IMR-90 (cell line): Measurements from ENCODE around the gene MAPK11. TPM values are rescaled to one million over a fixed set of nuclear protein-coding genes. Genes with fewer than 3 reads are reported as not detected.
A peak's percentile ranks its signal among the peaks of the same experiment; 100 is the strongest.

Experiments used
- ATAC-seq: fragments of 200-7000 bp; cut with Tn5 transposase; 2 replicates; pipeline ENCODE4 v1.9.1; 2020; ENCODE audit warnings: low read depth, mild to moderate bottlenecking, moderate library complexity
- BruUV-seq: library from RNA; stranded (reverse); fragments of 400-500 nt; replicated peaks from 2 replicates; lab custom pipeline; 2021; lab: Mats Ljungman, UMichigan
- CTCF ChIA-PET: fragments of 300-600 bp; formaldehyde crosslinking; extraction: SDS; loops from one replicate; lab custom pipeline; 2021; ENCODE audit warnings: antibody characterized with exemption; lab: Yijun Ruan, JAX
- POLR2A ChIA-PET: fragments of 300-600 bp; sonication (Branson Sonifier 250); formaldehyde crosslinking; loops from one replicate; lab custom pipeline; 2022; ENCODE audit warnings: antibody characterized with exemption; ENCODE audit not compliant: unreplicated experiment; lab: Charles Lee
- DNase-seq: peaks from one replicate; pipeline ENCODE4 v3.0.0; 2013
- H2AFZ ChIP-seq: replicated peaks from 2 replicates; pipeline ENCODE3; 2013; ENCODE audit warnings: low read length, mild to moderate bottlenecking; ENCODE audit not compliant: poor library complexity
- H2AK5ac ChIP-seq: 2 replicates; pipeline ENCODE4 v1.6.1; 2013; ENCODE audit warnings: low read depth, low read length, inconsistent platforms
- H2AK9ac ChIP-seq: replicated peaks from 2 replicates; pipeline ENCODE3; 2013; ENCODE audit warnings: mild to moderate bottlenecking, low read depth, low read length, moderate library complexity; ENCODE audit not compliant: poor library complexity
- H2BK120ac ChIP-seq: 2 replicates; pipeline ENCODE4 v1.6.1; 2013; ENCODE audit warnings: low read depth, low read length, inconsistent platforms
- H2BK15ac ChIP-seq: 3 replicates; pipeline ENCODE4 v1.6.1; 2013; ENCODE audit warnings: low read depth, low read length, inconsistent platforms
- H2BK20ac ChIP-seq: 2 replicates; pipeline ENCODE4 v1.6.1; 2013; ENCODE audit warnings: low read depth, mild to moderate bottlenecking, inconsistent platforms, low read length, moderate library complexity
- H2BK5ac ChIP-seq: 2 replicates; pipeline ENCODE4 v1.6.1; 2013; ENCODE audit warnings: mild to moderate bottlenecking, low read depth, low read length, inconsistent platforms; ENCODE audit not compliant: poor library complexity, severe bottlenecking
- H3K14ac ChIP-seq: replicated peaks from 2 replicates; pipeline ENCODE4 v1.6.1; 2013; ENCODE audit warnings: low read depth, low read length, inconsistent platforms
- H3K18ac ChIP-seq: 2 replicates; pipeline ENCODE4 v1.6.1; 2013; ENCODE audit warnings: low read depth, low read length, control low read depth
- H3K23ac ChIP-seq: 2 replicates; pipeline ENCODE4 v1.6.1; 2013; ENCODE audit warnings: low read depth, low read length, inconsistent platforms
- H3K27ac ChIP-seq: 2 replicates; pipeline ENCODE4 v1.5.1; 2013; ENCODE audit warnings: mild to moderate bottlenecking, control low read depth, low read length; ENCODE audit not compliant: insufficient read depth
- H3K27me3 ChIP-seq: 2 replicates; pipeline ENCODE4 v1.6.1; 2013; ENCODE audit warnings: low read length; ENCODE audit not compliant: control insufficient read depth, insufficient read depth
- H3K36me3 ChIP-seq: 2 replicates; pipeline ENCODE4 v1.6.1; 2013; ENCODE audit warnings: low read length, mixed read lengths; ENCODE audit not compliant: control insufficient read depth, insufficient read depth
- H3K4ac ChIP-seq: 2 replicates; pipeline ENCODE4 v1.6.1; 2013; ENCODE audit warnings: low read depth, low read length, inconsistent platforms
- H3K4me1 ChIP-seq: 2 replicates; pipeline ENCODE4 v1.6.1; 2013; ENCODE audit warnings: low read length, mixed read lengths; ENCODE audit not compliant: control insufficient read depth, insufficient read depth
- H3K4me2 ChIP-seq: 2 replicates; pipeline ENCODE4 v1.6.1; 2013; ENCODE audit warnings: low read depth, mild to moderate bottlenecking, control low read depth, low read length, moderate library complexity
- H3K4me3 ChIP-seq: 2 replicates; pipeline ENCODE4 v1.5.1; 2013; ENCODE audit warnings: low read depth, mild to moderate bottlenecking, control low read depth, low read length, moderate library complexity; ENCODE audit not compliant: insufficient read depth
- H3K56ac ChIP-seq: 2 replicates; pipeline ENCODE4 v1.6.1; 2013; ENCODE audit warnings: low read length, inconsistent platforms; ENCODE audit not compliant: insufficient read depth; ENCODE audit errors: extremely low read depth
- H3K79me1 ChIP-seq, 2 experiments: 2 replicates each; pipeline ENCODE4 v1.6.1; 2013; ENCODE audit warnings: low read length in 2 of 2, inconsistent platforms in 1 of 2, low read depth in 1 of 2
- H3K9ac ChIP-seq: 2 replicates; pipeline ENCODE4 v1.6.1; 2013; ENCODE audit warnings: low read depth, low read length, control low read depth
- H3K9me1 ChIP-seq: 2 replicates; pipeline ENCODE4 v1.6.1; 2013; ENCODE audit warnings: low read length, inconsistent platforms; ENCODE audit not compliant: insufficient read depth
- H3K9me3 ChIP-seq: 2 replicates; pipeline ENCODE4 v1.6.1; 2013; ENCODE audit warnings: low read length; ENCODE audit not compliant: control insufficient read depth, insufficient read depth
- H4K20me1 ChIP-seq: 2 replicates; pipeline ENCODE4 v1.6.1; 2013; ENCODE audit warnings: low read length, inconsistent platforms; ENCODE audit not compliant: insufficient read depth
- H4K5ac ChIP-seq: 2 replicates; pipeline ENCODE4 v1.6.1; 2013; ENCODE audit warnings: mild to moderate bottlenecking, low read depth, low read length, control low read depth
- H4K8ac ChIP-seq, 2 experiments: 2 replicates each; pipeline ENCODE4 v1.6.1; 2013; ENCODE audit warnings: low read depth in 2 of 2, low read length in 2 of 2, control low read depth in 1 of 2, inconsistent platforms in 1 of 2
- H4K91ac ChIP-seq: 2 replicates; pipeline ENCODE4 v1.6.1; 2013; ENCODE audit warnings: low read depth, low read length, inconsistent platforms; ENCODE audit not compliant: insufficient read depth
- BHLHE40 ChIP-seq: fragments of 150-350 bp; IDR thresholded peaks from 2 replicates; pipeline ENCODE4 v1.6.1; 2016; ENCODE audit warnings: mild to moderate bottlenecking, low read depth, low read length
- MXI1 ChIP-seq: IDR thresholded peaks from 2 replicates; pipeline ENCODE4 v1.6.1; 2012; ENCODE audit warnings: low read depth, mild to moderate bottlenecking, low read length, moderate library complexity, borderline replicate concordance
- NFE2L2 ChIP-seq: fragments of 150-350 bp; IDR thresholded peaks from 2 replicates; pipeline ENCODE4 v1.6.1; 2016; ENCODE audit warnings: low read depth, mild to moderate bottlenecking, low read length
- SMC3 ChIP-seq: fragments of 150-350 bp; IDR thresholded peaks from 2 replicates; pipeline ENCODE4 v1.6.1; 2016; ENCODE audit warnings: low read depth, mild to moderate bottlenecking, antibody characterized with exemption, low read length, moderate library complexity
- WGBS, 2 experiments: methylation state at CpG; one replicate each; pipeline versions ENCODE4 v1.1.5 to v1.1.7; 2013; ENCODE audit warnings: missing lambda C conversion rate in 2 of 2; ENCODE audit not compliant: insufficient read length in 1 of 2; ENCODE audit errors: extremely low coverage in 2 of 2; 5-methylcytosine and 5-hydroxymethylcytosine counted together
- dilution Hi-C: fragments of 300-500 bp; cut with HindIII; formaldehyde crosslinking; loops from one replicate; pipeline ENCODE4 v1.14.3; 2018; ENCODE audit warnings: low sequenced_read_pairs; ENCODE audit not compliant: unreplicated experiment
- in situ Hi-C: fragments of 300-500 bp; cut with MboI; formaldehyde crosslinking; loops from 3 replicates; pipeline ENCODE4 v1.14.3; 2019; ENCODE audit warnings: low sequenced_read_pairs, inconsistent platforms, mixed read lengths
- intact Hi-C: fragments of 100-400 bp; cut with micrococcal nuclease; formaldehyde crosslinking; loops from 2 replicates; pipeline ENCODE4 v1.10.0; 2022
- polyA plus RNA-seq, 3 experiments: library from polyadenylated mRNA; depleted of rRNA; stranded (reverse); fragments of >200 nt; gene quantifications; 2 replicates each; pipeline ENCODE4 v1.2.3, GENCODE V29; 2012; ENCODE audit warnings: low replicate concordance in 1 of 3
- total RNA-seq: library from RNA; depleted of rRNA; stranded (reverse); fragments of >200 nt; gene quantifications from 2 replicates; pipeline ENCODE4 v1.2.3, GENCODE V29; 2012
- TF ChIP-seq, protein P1 (sequence below): fragments of 150-350 bp; IDR thresholded peaks from 2 replicates; pipeline ENCODE4 v1.6.1; 2017; ENCODE audit warnings: mild to moderate bottlenecking, antibody characterized with exemption, low read length, low read depth

Gene MAPK11
- total and polyA plus RNA-seq, 2 of the 4 experiments (the other 2 are of a cell fraction), result 8.1 to 14.4 TPM

DNA sequence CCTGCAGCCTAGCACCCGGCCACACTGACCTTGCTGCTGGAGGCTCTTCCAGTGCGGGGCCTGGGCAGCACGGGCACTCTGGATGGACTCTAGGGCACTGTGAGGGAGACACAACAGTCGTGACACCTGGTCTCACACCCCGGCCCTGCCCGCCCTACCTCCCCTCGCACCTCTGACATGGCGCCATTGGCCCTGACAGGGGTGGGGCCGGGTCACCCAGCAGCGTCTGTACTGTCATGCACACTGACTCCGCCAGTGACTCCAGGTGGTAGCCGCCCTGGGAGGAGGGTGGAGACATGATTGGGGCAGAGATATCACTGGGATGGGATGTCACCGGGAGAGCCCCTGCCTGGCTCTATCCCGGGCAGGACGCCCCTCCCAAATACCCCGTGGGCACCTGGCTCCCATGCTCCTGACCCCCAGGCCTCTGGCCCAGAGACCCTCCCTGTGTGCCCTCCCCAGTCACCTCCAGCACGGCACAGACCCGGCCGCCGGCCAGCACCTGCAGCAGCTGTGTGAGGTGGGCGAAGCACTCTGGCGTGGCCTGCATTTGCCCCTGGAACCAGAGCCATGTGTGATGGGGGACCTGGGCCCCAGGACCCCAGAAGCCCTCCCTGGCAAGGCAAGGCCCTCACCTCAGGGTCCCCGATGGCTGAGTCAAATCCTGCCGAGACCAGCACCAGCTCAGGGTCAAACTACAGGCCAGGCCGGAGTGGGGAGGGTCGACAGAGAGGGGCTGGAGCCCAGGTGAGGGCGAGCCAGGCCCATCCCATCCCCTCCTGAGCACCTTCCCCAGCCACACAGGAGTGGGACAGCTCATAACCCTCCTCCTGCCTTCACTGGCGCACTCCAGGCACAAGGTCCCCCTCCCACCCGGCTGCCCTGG is 21.7 kb downstream of the MAPK11 start:
- H4K8ac ChIP-seq, result no peak overlapping the region
- POLR2A ChIA-PET, result no interaction called here
- no peak overlapping the region for H2AK5ac ChIP-seq
- H3K27ac ChIP-seq, result no peak overlapping the region
- no peak overlapping the region for H3K23ac ChIP-seq
- peak overlapping the region; percentile 34 for H2AFZ ChIP-seq
- no peak overlapping the region for H4K91ac ChIP-seq
- no peak overlapping the region for H3K14ac ChIP-seq
- 0 out of 2 replicates have a peak, but pooled peaks cover 3% of the 10 kb centered on the region for H3K9me1 ChIP-seq
- H3K18ac ChIP-seq, result no peak overlapping the region
- H4K5ac ChIP-seq, result no peak overlapping the region
- H4K20me1 ChIP-seq, result peaks cover 29% of the 10 kb centered on the region
- no peak overlapping the region for H2BK15ac ChIP-seq
- no peak overlapping the region for H2BK120ac ChIP-seq
- dilution Hi-C loops, result no loop called here
- H2BK20ac ChIP-seq, result no peak overlapping the region
- no peaks in the 10 kb centered on the region for H3K9me3 ChIP-seq
- no peak overlapping the region for H3K4me2 ChIP-seq
- no peak overlapping the region for H3K9ac ChIP-seq
- intact Hi-C loops, result no loop called here
- H3K4ac ChIP-seq, result no peak overlapping the region
- CTCF ChIA-PET, result interaction anchor here (0.5 kb wide), 1 partner anchor 10 kb away, joined by 4 read pairs; no protein-coding TSS in a partner anchor
- DNase-seq (no peak), ATAC-seq (no peak)
- no TSS peak for BruUV-seq
- no peak overlapping the region for H2AK9ac ChIP-seq
- WGBS, 2 experiments, result no CpG with 5 or more reads among the region's 29 CpGs
- H3K36me3 ChIP-seq, result peaks cover 24% of the 10 kb centered on the region
- in situ Hi-C loops, result no loop called here
- H2BK5ac ChIP-seq, result no peak overlapping the region
- H3K79me1 ChIP-seq, result peaks cover 9 to 53% of the 10 kb centered on the region in 2 experiments; a peak in 3 of 4 replicates
- no peak overlapping the region for H3K56ac ChIP-seq
- no peak overlapping the region for H3K4me3 ChIP-seq
- peaks cover 15% of the 10 kb centered on the region for H3K4me1 ChIP-seq
- no peaks in the 10 kb centered on the region for H3K27me3 ChIP-seq
- TF ChIP-seq MXI1 (no peak), NFE2L2 (no peak), SMC3 (no peak), BHLHE40 (no peak)
- TF ChIP-seq, protein P1, sequence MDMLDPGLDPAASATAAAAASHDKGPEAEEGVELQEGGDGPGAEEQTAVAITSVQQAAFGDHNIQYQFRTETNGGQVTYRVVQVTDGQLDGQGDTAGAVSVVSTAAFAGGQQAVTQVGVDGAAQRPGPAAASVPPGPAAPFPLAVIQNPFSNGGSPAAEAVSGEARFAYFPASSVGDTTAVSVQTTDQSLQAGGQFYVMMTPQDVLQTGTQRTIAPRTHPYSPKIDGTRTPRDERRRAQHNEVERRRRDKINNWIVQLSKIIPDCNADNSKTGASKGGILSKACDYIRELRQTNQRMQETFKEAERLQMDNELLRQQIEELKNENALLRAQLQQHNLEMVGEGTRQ, result no peak
